Measurements from ENCODE around the gene ZNF77. TPM values are rescaled to one million over a fixed set of nuclear protein-coding genes. Genes with fewer than 3 reads are reported as not detected.
A peak's percentile ranks its signal among the peaks of the same experiment; 100 is the strongest.

ZNF77 gene
- total RNA-seq, 6 experiments from 2014 or later, result 1.1 to 1.5 (median 1.3) TPM

- Histone ChIP-seq H3K27ac (no peak overlapping the region), H3K36me3 (no peaks in the 10 kb centered on the region), H3K9me3 (no peaks in the 10 kb centered on the region), H3K4me1 (peaks cover 0 to 40% (median 12%) of the 10 kb centered on the region in 4 donors), H3K27me3 (no peaks in the 10 kb centered on the region), H3K4me3 (no peak overlapping the region)
- intact Hi-C loops (cut with DNase I), result loop anchor here in 1 of 2 donors (10.0 kb wide), 1 partner anchor 56 kb away; no protein-coding TSS in a partner anchor
- DNase-seq, result no peak
- 43% methylated on average over 7 of the region's 9 CpGs for WGBS (ENCODE audit: insufficient coverage, low coverage, low lambda C conversion rate, missing lambda C conversion rate)
- TF ChIP-seq POLR2A (IDR thresholded peaks at IDR 0.05), result no peak
- no peak for TF ChIP-seq CTCF (IDR thresholded peaks at IDR 0.05)
- no peak for ATAC-seq
Measured at GRCh38 chr19:2978772-2979171, 34.0 kb upstream of the ZNF77 start.

- 76% methylated on average over 7 of the region's 11 CpGs for WGBS (ENCODE audit: insufficient coverage, low coverage, low lambda C conversion rate, missing lambda C conversion rate)
- peak overlapping the region in 1 of 3 donors; percentile 37 for H3K27ac ChIP-seq
- ATAC-seq, result no peak
- H3K9me3 ChIP-seq, result no peaks in the 10 kb centered on the region
- peak overlapping the region in 1 of 3 donors; percentile 31 for H3K4me3 ChIP-seq
- TF ChIP-seq POLR2A (IDR thresholded peaks at IDR 0.05) (no peak), CTCF (IDR thresholded peaks at IDR 0.05) (no peak)
- H3K27me3 ChIP-seq, result no peaks in the 10 kb centered on the region
- no peak for DNase-seq
- intact Hi-C loops (cut with DNase I), result loop anchor here in 1 of 2 donors (10.0 kb wide), 1 partner anchor 57 kb away; no protein-coding TSS in a partner anchor
- H3K36me3 ChIP-seq, result no peaks in the 10 kb centered on the region
- peaks cover 0 to 37% (median 12%) of the 10 kb centered on the region in 4 donors for H3K4me1 ChIP-seq
Measured at GRCh38 chr19:2978166-2978767, 33.5 kb upstream of the ZNF77 start.

GRCh38 chr19:2977746-2978138, 33.0 kb upstream of the ZNF77 start:
- no peaks in the 10 kb centered on the region for H3K27me3 ChIP-seq
- no peaks in the 10 kb centered on the region for H3K9me3 ChIP-seq
- peaks cover 0 to 33% (median 12%) of the 10 kb centered on the region in 4 donors for H3K4me1 ChIP-seq
- peak in 3 of 4 donors; percentile 0 to 2 (median 1) for ATAC-seq
- intact Hi-C loops (cut with DNase I), result loop anchor here in 1 of 2 donors (10.0 kb wide), 1 partner anchor 57 kb away; no protein-coding TSS in a partner anchor
- H3K36me3 ChIP-seq, result no peaks in the 10 kb centered on the region
- peak overlapping the region; percentile 31 to 41 (median 39) for H3K4me3 ChIP-seq
- WGBS (ENCODE audit: insufficient coverage, low coverage, low lambda C conversion rate, missing lambda C conversion rate), result 10% methylated on average over 3 of the region's 10 CpGs
- H3K27ac ChIP-seq, result peak overlapping the region in 2 of 3 donors; percentile 16 to 37
- no peak for DNase-seq
- no peak for TF ChIP-seq CTCF (IDR thresholded peaks at IDR 0.05)
- TF ChIP-seq POLR2A (IDR thresholded peaks at IDR 0.05), result no peak

GRCh38 chr19:2977001-2977745, 32.4 kb upstream of the ZNF77 start, which contains the start of gene TLE6:
Gene TLE6, plus strand, starts transcription at chr19:2977564. Its CDS starts 670 bp downstream, at chr19:2978234.
- Histone ChIP-seq H3K9me3 (no peaks in the 10 kb centered on the region), H3K4me1 (peaks cover 0 to 30% (median 12%) of the 10 kb centered on the region in 4 donors)
- 0% methylated on average over 23 of the region's 51 CpGs for WGBS (ENCODE audit: insufficient coverage, low coverage, low lambda C conversion rate, missing lambda C conversion rate)

More at GRCh38 chr19:2977001-2977745, 32.4 kb upstream of the ZNF77 start, which contains the start of gene TLE6:
- H3K36me3 ChIP-seq, result no peaks in the 10 kb centered on the region
- no peaks in the 10 kb centered on the region for H3K27me3 ChIP-seq
- peak within 1 kb of the TSS; percentile 31 to 50 (median 49) for H3K4me3 ChIP-seq
- peak; percentile 98 for DNase-seq
- TF ChIP-seq CTCF (IDR thresholded peaks at IDR 0.05), result no peak
- no peak for TF ChIP-seq POLR2A (IDR thresholded peaks at IDR 0.05)
- intact Hi-C loops (cut with DNase I), result loop anchor here in 1 of 2 donors (10.0 kb wide), 1 partner anchor 58 kb away; no protein-coding TSS in a partner anchor
- peak within 1 kb of the TSS in 2 of 3 donors; percentile 16 to 37 for H3K27ac ChIP-seq
- peak; percentile 88 to 95 (median 94) for ATAC-seq
